Measurements from ENCODE around the gene DHRS12.
A peak's percentile ranks its signal among the peaks of the same experiment; 100 is the strongest.

Gene DHRS12

DNA sequence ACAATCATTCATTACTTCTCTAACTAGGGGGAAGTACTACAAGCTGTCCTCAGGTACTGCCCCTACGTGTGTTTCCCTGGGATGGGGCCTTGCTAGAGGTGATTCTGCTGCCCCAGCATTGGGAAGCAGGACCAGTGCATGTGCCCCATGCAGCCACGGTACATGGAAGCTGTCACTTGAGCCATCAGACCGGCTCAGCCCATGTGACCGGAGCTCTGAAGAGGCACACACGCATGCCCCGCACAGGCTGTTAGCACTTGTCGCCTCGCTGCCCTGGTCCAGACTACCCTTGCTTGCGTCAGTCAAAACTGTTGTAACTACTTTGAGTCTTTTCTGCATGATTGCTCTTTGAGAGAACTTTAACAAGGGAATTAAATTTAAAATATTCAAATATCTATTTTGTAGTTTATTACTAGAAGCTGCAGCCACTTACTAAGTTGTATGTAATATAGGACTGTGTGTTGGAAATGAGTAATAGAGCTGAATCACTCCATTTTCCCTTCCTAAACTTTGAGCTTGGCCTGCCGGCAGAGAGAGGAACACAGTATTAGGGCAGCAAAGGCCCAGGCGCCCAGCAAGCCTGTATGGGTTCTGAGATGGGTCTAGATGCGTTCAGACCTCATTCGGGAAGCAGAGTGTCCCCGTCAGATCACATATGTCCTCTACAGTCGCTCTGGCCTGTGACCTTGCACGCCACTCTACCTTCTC lies 42.2 kb downstream of the DHRS12 start:
- no peak overlapping the region for H2BK5ac ChIP-seq (ENCODE audit: low read depth, low read length, poor library complexity)
- no peak overlapping the region for H3K9ac ChIP-seq (ENCODE audit: low read length)
- no peak overlapping the region for H2BK120ac ChIP-seq (ENCODE audit: insufficient read depth, low read length, poor library complexity)
- H3K4ac ChIP-seq (ENCODE audit: low read depth, low read length): no peak overlapping the region
- no peaks in the 10 kb centered on the region for H3K27me3 ChIP-seq (ENCODE audit: insufficient read depth, low read length)
- no peak overlapping the region for H3K14ac ChIP-seq (ENCODE audit: low read length)
- H4K91ac ChIP-seq (ENCODE audit: low read depth, low read length): no peak overlapping the region
- H3K27ac ChIP-seq (ENCODE audit: low read depth, low read length): no peak overlapping the region
- no peak for DNase-seq
- H3K9me3 ChIP-seq (ENCODE audit: insufficient read depth, low read depth, low read length): peaks cover 1% of the 10 kb centered on the region
- no peak overlapping the region for H3K4me2 ChIP-seq (ENCODE audit: low read length)
- H2BK12ac ChIP-seq (ENCODE audit: low read length): no peak overlapping the region
- no peak overlapping the region for H2AFZ ChIP-seq (ENCODE audit: insufficient read depth, low read length, poor library complexity)
- no CpG with 5 or more reads among the region's 16 CpGs for WGBS (ENCODE audit: extremely low coverage, insufficient coverage, insufficient read length)
- no peak overlapping the region for H2AK5ac ChIP-seq (ENCODE audit: low read length)
- H4K12ac ChIP-seq (ENCODE audit: low read depth, low read length): no peak overlapping the region
- peaks cover 0 to 4% of the 10 kb centered on the region in 2 experiments for H3K4me1 ChIP-seq (ENCODE audit: control insufficient read depth in 1 of 2, insufficient read depth in 2 of 2, low read length in 2 of 2)
- H3K18ac ChIP-seq (ENCODE audit: low read length): no peak overlapping the region
- H3K4me3 ChIP-seq (ENCODE audit: low read depth, low read length): peak overlapping the region; percentile 2
- no peaks in the 10 kb centered on the region for H3K79me2 ChIP-seq (ENCODE audit: control insufficient read depth, insufficient read depth, low read length, poor library complexity)
- H3K36me3 ChIP-seq (ENCODE audit: control insufficient read depth in 1 of 2, insufficient read depth in 2 of 2, low read length in 2 of 2): peaks cover 27 to 34% of the 10 kb centered on the region in 2 experiments
- no peaks in the 10 kb centered on the region for H3K79me1 ChIP-seq (ENCODE audit: low read length)
- no peak overlapping the region for H4K8ac ChIP-seq (ENCODE audit: low read depth, low read length)
- no peak overlapping the region for H3K23ac ChIP-seq (ENCODE audit: low read length)

DNA sequence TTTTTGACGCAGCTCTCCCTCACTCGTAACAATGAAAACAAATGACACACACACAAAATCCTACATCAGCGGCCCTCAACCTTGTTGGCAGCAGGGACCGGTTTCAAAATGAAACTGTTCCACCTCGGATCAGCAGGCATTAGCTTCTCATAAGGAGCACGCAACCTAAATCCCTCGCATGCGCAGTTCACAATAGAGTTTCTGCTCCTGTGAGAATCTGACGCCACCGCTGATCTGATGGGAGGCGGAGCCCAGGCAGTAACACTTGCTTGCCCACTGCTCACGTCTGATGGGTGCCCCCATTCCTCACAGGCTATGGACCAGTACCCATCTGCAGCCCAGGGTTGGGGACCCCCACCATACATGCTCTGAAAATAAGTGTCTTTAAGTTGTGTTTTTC lies 43.4 kb downstream of the DHRS12 start:
- Histone ChIP-seq H3K18ac (ENCODE audit: low read length) (no peak overlapping the region), H3K23ac (ENCODE audit: low read length) (no peak overlapping the region), H3K4ac (ENCODE audit: low read depth, low read length) (no peak overlapping the region), H3K4me1 (ENCODE audit: control insufficient read depth in 1 of 2, insufficient read depth in 2 of 2, low read length in 2 of 2) (peaks cover 0 to 4% of the 10 kb centered on the region in 2 experiments), H2BK5ac (ENCODE audit: low read depth, low read length, poor library complexity) (no peak overlapping the region), H4K91ac (ENCODE audit: low read depth, low read length) (no peak overlapping the region), H3K4me3 (ENCODE audit: low read depth, low read length) (peak overlapping the region; percentile 58), H3K36me3 (ENCODE audit: control insufficient read depth in 1 of 2, insufficient read depth in 2 of 2, low read length in 2 of 2) (peaks cover 28 to 38% of the 10 kb centered on the region in 2 experiments), H3K14ac (ENCODE audit: low read length) (no peak overlapping the region), H2BK120ac (ENCODE audit: insufficient read depth, low read length, poor library complexity) (no peak overlapping the region), H3K9me3 (ENCODE audit: insufficient read depth, low read depth, low read length) (peaks cover 1% of the 10 kb centered on the region), H4K8ac (ENCODE audit: low read depth, low read length) (no peak overlapping the region), H3K4me2 (ENCODE audit: low read length) (no peak overlapping the region), H3K27ac (ENCODE audit: low read depth, low read length) (no peak overlapping the region), H4K12ac (ENCODE audit: low read depth, low read length) (no peak overlapping the region), H3K27me3 (ENCODE audit: insufficient read depth, low read length) (no peaks in the 10 kb centered on the region), H3K79me1 (ENCODE audit: low read length) (no peaks in the 10 kb centered on the region), H3K79me2 (ENCODE audit: control insufficient read depth, insufficient read depth, low read length, poor library complexity) (no peaks in the 10 kb centered on the region), H2AFZ (ENCODE audit: insufficient read depth, low read length, poor library complexity) (no peak overlapping the region), H2BK12ac (ENCODE audit: low read length) (no peak overlapping the region), H3K9ac (ENCODE audit: low read length) (peak overlapping the region; percentile 36), H2AK5ac (ENCODE audit: low read length) (no peak overlapping the region)
- no peak for DNase-seq
- no CpG with 5 or more reads among the region's 12 CpGs for WGBS (ENCODE audit: extremely low coverage, insufficient coverage, insufficient read length)

DNA sequence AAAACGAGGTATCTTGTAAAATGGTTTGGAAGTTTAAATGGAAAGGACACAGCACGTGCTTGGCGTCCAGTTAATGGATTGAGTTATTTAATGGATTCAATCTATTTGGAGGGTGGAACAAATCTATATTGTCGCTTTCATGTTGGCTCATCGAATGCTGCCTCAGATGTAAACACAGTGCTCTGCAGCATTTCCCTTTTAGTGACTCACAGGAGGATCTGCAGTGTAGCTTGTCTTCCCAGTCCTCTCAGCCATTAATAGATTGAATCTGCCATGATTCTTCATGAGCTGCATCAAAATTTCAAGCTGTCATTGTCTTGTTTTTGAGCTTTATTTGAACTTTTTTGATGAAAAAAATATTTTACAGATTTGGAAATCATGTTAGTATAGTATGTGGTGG lies 44.7 kb downstream of the DHRS12 start:
- H3K4ac ChIP-seq (ENCODE audit: low read depth, low read length): no peak overlapping the region
- H3K27ac ChIP-seq (ENCODE audit: low read depth, low read length): no peak overlapping the region
- no peaks in the 10 kb centered on the region for H3K79me2 ChIP-seq (ENCODE audit: control insufficient read depth, insufficient read depth, low read length, poor library complexity)
- H2BK120ac ChIP-seq (ENCODE audit: insufficient read depth, low read length, poor library complexity): no peak overlapping the region
- H4K12ac ChIP-seq (ENCODE audit: low read depth, low read length): no peak overlapping the region
- H3K27me3 ChIP-seq (ENCODE audit: insufficient read depth, low read length): no peaks in the 10 kb centered on the region
- DNase-seq: no peak
- no peak overlapping the region for H3K9ac ChIP-seq (ENCODE audit: low read length)
- no peak overlapping the region for H3K4me2 ChIP-seq (ENCODE audit: low read length)
- H3K4me3 ChIP-seq (ENCODE audit: low read depth, low read length): no peak overlapping the region
- H4K8ac ChIP-seq (ENCODE audit: low read depth, low read length): no peak overlapping the region
- no peaks in the 10 kb centered on the region for H3K79me1 ChIP-seq (ENCODE audit: low read length)
- no peak overlapping the region for H3K23ac ChIP-seq (ENCODE audit: low read length)
- no peak overlapping the region for H2BK5ac ChIP-seq (ENCODE audit: low read depth, low read length, poor library complexity)
- no peak overlapping the region for H2AFZ ChIP-seq (ENCODE audit: insufficient read depth, low read length, poor library complexity)
- H2AK5ac ChIP-seq (ENCODE audit: low read length): no peak overlapping the region
- H4K91ac ChIP-seq (ENCODE audit: low read depth, low read length): no peak overlapping the region
- no peaks in the 10 kb centered on the region for H3K4me1 ChIP-seq (ENCODE audit: control insufficient read depth in 1 of 2, insufficient read depth in 2 of 2, low read length in 2 of 2)
- WGBS (ENCODE audit: extremely low coverage, insufficient coverage, insufficient read length): no CpG with 5 or more reads among the region's 5 CpGs
- no peak overlapping the region for H2BK12ac ChIP-seq (ENCODE audit: low read length)
- peaks cover 24 to 43% of the 10 kb centered on the region in 2 experiments for H3K36me3 ChIP-seq (ENCODE audit: control insufficient read depth in 1 of 2, insufficient read depth in 2 of 2, low read length in 2 of 2)
- H3K9me3 ChIP-seq (ENCODE audit: insufficient read depth, low read depth, low read length): peaks cover 1% of the 10 kb centered on the region
- H3K18ac ChIP-seq (ENCODE audit: low read length): no peak overlapping the region
- no peak overlapping the region for H3K14ac ChIP-seq (ENCODE audit: low read length)

DNA sequence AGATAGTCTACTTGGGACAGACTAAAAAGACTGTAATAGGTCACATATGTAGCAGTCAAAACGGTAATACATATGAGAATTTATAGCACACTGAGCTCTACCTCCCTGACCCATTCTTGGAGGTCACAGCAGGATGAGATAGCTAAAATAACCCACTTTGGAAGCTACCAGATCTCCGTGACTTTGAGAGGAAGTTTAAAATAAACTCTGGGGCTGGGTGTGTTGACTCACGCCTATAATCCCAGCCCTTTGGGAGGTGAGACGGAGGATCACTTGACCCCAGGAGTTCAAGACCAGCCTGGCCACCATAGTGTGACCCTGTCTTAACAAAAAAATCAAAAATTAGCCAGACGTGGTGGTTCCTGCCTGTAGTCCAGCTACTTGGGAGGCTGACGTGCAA lies 45.3 kb downstream of the DHRS12 start:
- no peaks in the 10 kb centered on the region for H3K4me1 ChIP-seq (ENCODE audit: control insufficient read depth in 1 of 2, insufficient read depth in 2 of 2, low read length in 2 of 2)
- H2BK5ac ChIP-seq (ENCODE audit: low read depth, low read length, poor library complexity): no peak overlapping the region
- no peaks in the 10 kb centered on the region for H3K79me2 ChIP-seq (ENCODE audit: control insufficient read depth, insufficient read depth, low read length, poor library complexity)
- no peak overlapping the region for H3K18ac ChIP-seq (ENCODE audit: low read length)
- WGBS (ENCODE audit: extremely low coverage, insufficient coverage, insufficient read length): no CpG with 5 or more reads among the region's 6 CpGs
- no peak overlapping the region for H3K9ac ChIP-seq (ENCODE audit: low read length)
- H2AFZ ChIP-seq (ENCODE audit: insufficient read depth, low read length, poor library complexity): no peak overlapping the region
- H2AK5ac ChIP-seq (ENCODE audit: low read length): no peak overlapping the region
- no peak overlapping the region for H4K8ac ChIP-seq (ENCODE audit: low read depth, low read length)
- no peak for DNase-seq
- no peaks in the 10 kb centered on the region for H3K27me3 ChIP-seq (ENCODE audit: insufficient read depth, low read length)
- no peak overlapping the region for H2BK120ac ChIP-seq (ENCODE audit: insufficient read depth, low read length, poor library complexity)
- no peak overlapping the region for H3K14ac ChIP-seq (ENCODE audit: low read length)
- no peak overlapping the region for H4K91ac ChIP-seq (ENCODE audit: low read depth, low read length)
- peaks cover 1% of the 10 kb centered on the region for H3K9me3 ChIP-seq (ENCODE audit: insufficient read depth, low read depth, low read length)
- no peaks in the 10 kb centered on the region for H3K79me1 ChIP-seq (ENCODE audit: low read length)
- H3K4me3 ChIP-seq (ENCODE audit: low read depth, low read length): no peak overlapping the region
- peaks cover 22 to 42% of the 10 kb centered on the region in 2 experiments for H3K36me3 ChIP-seq (ENCODE audit: control insufficient read depth in 1 of 2, insufficient read depth in 2 of 2, low read length in 2 of 2)
- no peak overlapping the region for H3K27ac ChIP-seq (ENCODE audit: low read depth, low read length)
- H3K4ac ChIP-seq (ENCODE audit: low read depth, low read length): no peak overlapping the region
- no peak overlapping the region for H3K23ac ChIP-seq (ENCODE audit: low read length)
- H3K4me2 ChIP-seq (ENCODE audit: low read length): no peak overlapping the region
- H2BK12ac ChIP-seq (ENCODE audit: low read length): no peak overlapping the region
- H4K12ac ChIP-seq (ENCODE audit: low read depth, low read length): no peak overlapping the region
